ENCODE results near the gene FN1. TPM values are rescaled to one million over a fixed set of nuclear protein-coding genes. Genes with fewer than 3 reads are reported as not detected.

Gene FN1
- total RNA-seq, 1 donor from 2014 or later = 2,584 TPM

DNA sequence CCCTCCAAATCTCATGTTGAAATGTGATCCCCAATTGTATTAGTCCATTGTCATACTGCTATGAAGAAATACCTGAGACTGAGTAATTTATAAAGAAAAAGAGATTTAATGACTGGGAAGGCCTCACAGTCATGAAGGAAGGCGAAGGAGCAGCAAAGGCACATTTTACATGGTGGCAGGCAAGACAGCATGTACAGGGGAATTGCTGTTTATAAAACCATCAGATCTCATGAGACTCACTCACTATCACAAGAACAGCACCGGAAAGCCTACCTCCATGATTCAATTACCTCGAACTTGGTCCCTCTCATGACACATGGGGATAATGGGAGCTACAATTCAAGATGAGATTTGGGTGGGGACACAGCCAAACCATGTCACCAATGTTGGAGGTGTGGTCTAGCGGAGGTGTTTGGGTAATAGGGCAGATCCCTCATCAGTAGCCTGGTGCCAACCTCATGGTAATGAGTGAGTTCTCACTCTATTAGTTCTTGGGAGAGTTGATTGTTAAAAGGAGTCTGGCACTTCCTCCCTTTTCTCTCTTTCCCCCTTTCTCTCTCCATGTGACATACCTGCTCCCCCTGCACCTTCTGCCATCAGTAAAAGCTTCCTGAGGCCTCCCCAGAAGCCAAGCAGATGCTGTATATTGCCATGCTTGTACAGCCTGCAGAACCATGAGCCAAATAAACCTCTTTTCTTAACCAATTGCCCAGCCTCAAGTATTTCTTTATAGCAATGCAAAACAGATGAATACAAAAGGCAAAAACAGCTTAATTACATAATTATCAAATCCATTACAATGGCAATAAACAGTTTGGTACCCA lies 14.5 kb upstream of the FN1 start:
- TF ChIP-seq, protein P1, sequence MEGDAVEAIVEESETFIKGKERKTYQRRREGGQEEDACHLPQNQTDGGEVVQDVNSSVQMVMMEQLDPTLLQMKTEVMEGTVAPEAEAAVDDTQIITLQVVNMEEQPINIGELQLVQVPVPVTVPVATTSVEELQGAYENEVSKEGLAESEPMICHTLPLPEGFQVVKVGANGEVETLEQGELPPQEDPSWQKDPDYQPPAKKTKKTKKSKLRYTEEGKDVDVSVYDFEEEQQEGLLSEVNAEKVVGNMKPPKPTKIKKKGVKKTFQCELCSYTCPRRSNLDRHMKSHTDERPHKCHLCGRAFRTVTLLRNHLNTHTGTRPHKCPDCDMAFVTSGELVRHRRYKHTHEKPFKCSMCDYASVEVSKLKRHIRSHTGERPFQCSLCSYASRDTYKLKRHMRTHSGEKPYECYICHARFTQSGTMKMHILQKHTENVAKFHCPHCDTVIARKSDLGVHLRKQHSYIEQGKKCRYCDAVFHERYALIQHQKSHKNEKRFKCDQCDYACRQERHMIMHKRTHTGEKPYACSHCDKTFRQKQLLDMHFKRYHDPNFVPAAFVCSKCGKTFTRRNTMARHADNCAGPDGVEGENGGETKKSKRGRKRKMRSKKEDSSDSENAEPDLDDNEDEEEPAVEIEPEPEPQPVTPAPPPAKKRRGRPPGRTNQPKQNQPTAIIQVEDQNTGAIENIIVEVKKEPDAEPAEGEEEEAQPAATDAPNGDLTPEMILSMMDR (IDR thresholded peaks at IDR 0.05; ENCODE audit: insufficient read depth, low read length, poor library complexity, severe bottlenecking) = no peak
- no peak overlapping the region for H3K4me3 ChIP-seq (ENCODE audit: low read depth, low read length)
- no peaks in the 10 kb centered on the region for H3K27me3 ChIP-seq (ENCODE audit: control insufficient read depth, insufficient read depth, low read length)

DNA sequence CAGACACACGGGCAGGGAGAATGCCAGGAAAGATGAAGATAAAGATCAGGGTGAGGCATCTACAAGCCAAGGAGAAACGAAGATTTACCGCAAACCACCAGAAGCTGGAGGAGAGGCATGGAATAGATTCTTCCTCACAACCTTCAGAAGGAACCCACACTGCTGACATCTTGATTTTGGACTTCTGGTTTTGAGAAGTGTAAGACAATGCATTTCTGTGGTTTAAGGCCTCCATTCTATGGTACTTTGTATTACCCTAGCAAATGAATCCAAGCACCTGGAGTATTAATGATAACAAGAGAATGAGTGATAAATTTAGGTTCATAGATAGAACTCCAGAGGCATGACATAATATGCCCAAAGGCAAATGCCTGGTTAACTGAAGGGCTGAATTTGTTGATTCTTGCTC lies 11.8 kb upstream of the FN1 start:
- no peaks in the 10 kb centered on the region for H3K36me3 ChIP-seq (ENCODE audit: control insufficient read depth, insufficient read depth, low read length)
- no peaks in the 10 kb centered on the region for H3K27me3 ChIP-seq (ENCODE audit: control insufficient read depth, insufficient read depth, low read length)
- no peak overlapping the region for H3K4me3 ChIP-seq (ENCODE audit: low read depth, low read length)
- DNase-seq (ENCODE audit: low read depth) = no peak
- TF ChIP-seq, protein P1 (IDR thresholded peaks at IDR 0.05; ENCODE audit: insufficient read depth, low read length, poor library complexity, severe bottlenecking) = no peak

More for the DNA sequence above, 14.5 kb upstream of the FN1 start:
- no peaks in the 10 kb centered on the region for H3K36me3 ChIP-seq (ENCODE audit: control insufficient read depth, insufficient read depth, low read length)
- no peak for DNase-seq (ENCODE audit: low read depth)

DNA sequence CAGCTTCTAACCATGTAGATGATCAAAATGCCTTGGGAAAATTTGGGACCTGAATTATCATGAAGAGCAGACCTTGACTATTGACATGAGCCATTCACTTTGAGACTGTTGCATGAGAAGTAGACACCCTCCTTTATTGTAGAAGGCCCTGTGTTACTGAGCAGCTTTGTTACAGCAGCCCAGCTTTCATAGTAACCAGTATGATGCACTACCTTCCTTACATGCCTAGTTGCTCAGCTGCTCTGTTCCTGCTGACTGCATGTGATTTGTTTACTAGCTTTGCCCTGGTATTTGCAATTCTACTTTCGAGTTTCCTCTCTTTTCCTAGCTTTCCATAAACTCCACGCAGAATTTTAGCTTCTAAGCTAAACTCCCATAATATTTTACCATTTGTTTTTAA lies 11.2 kb upstream of the FN1 start:
- H3K27me3 ChIP-seq (ENCODE audit: control insufficient read depth, insufficient read depth, low read length) = no peaks in the 10 kb centered on the region
- H3K4me3 ChIP-seq (ENCODE audit: low read depth, low read length) = no peak overlapping the region
- no peak for DNase-seq (ENCODE audit: low read depth)

DNA sequence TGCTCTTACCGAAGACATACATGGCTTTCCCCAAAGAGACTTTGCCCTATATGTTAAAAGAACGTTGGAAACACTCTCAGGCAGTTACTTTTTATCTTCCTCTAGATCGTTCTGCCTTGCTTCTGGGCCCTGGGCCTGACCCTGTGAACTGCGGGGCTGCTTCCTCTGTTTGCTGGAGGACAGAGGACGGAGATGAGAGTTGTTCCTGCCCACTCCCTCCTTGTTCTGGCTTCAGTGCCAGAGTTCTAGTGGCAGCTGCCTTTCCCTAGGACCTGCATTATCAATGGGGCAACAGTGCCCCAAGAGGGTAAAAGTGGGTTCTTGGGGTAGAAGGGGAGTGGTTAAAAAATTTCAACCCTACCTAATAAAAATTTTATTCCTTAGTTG lies 6.5 kb upstream of the FN1 start:
- no peak for DNase-seq (ENCODE audit: low read depth)
- TF ChIP-seq, protein P1 (IDR thresholded peaks at IDR 0.05; ENCODE audit: insufficient read depth, low read length, poor library complexity, severe bottlenecking) = no peak
- no peaks in the 10 kb centered on the region for H3K36me3 ChIP-seq (ENCODE audit: control insufficient read depth, insufficient read depth, low read length)
- no peaks in the 10 kb centered on the region for H3K27me3 ChIP-seq (ENCODE audit: control insufficient read depth, insufficient read depth, low read length)
- H3K4me3 ChIP-seq (ENCODE audit: low read depth, low read length) = no peak overlapping the region

More for the DNA sequence above, 11.2 kb upstream of the FN1 start:
- H3K36me3 ChIP-seq (ENCODE audit: control insufficient read depth, insufficient read depth, low read length) = no peaks in the 10 kb centered on the region
- TF ChIP-seq, protein P1 (IDR thresholded peaks at IDR 0.05; ENCODE audit: insufficient read depth, low read length, poor library complexity, severe bottlenecking) = no peak

DNA sequence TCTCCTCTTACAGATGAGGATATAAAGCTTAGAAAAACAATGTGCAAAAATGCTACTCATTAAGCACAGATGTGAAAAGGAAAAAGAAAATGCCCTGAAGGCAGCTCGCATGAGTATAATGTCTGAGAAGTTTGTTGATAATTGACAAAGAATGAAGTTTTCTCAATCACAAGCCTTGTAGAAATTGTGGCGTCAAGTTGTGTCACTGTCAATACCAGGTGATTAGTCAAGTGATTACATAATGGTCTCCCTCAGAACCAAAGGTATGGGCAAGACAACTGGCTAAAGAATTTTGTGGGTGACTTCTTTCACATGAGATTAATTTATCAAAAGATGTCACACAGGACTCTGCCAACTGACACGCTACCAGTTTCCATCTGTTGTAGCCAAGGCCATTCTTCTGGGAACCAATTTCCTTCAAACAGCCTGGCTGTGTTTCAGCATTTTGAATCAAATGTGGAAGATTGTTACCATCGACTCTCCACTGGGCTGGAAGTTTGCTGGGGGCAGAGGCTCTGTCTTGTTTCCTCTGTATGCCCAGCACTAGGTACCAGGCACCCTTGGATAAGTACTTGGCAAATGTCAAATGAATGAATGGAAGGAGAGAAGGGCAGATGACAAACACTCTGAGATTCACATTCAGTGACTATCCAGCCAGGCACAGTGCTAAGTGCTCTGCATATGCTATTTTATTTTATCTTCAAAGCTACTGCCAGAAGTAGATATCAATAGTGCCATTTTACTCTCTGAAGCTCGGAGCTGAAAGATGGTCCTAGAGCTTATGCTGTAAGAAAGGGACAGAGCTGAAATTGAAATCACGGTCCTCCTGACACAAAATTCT lies 5.9 kb upstream of the FN1 start:
- peak; percentile 56 for DNase-seq (ENCODE audit: low read depth)
- Histone ChIP-seq H3K27me3 (ENCODE audit: control insufficient read depth, insufficient read depth, low read length) (no peaks in the 10 kb centered on the region), H3K4me3 (ENCODE audit: low read depth, low read length) (no peak overlapping the region), H3K36me3 (ENCODE audit: control insufficient read depth, insufficient read depth, low read length) (no peaks in the 10 kb centered on the region)
- TF ChIP-seq, protein P1 (IDR thresholded peaks at IDR 0.05; ENCODE audit: insufficient read depth, low read length, poor library complexity, severe bottlenecking) = no peak

Data from kidney epithelial cell (primary cell).